Loucy (cell line): ENCODE data around the gene ACSBG1.

Source experiments
- H2AFZ ChIP-seq: fragments of 200-600 bp; sonication (generic); 2 replicates; pipeline ENCODE4 v1.6.0; 2016; ENCODE audit warnings: antibody characterized with exemption, mild to moderate bottlenecking, low read length, moderate library complexity
- H3F3A ChIP-seq: fragments of 200-600 bp; 2 replicates; pipeline ENCODE4 v1.6.0; 2016; ENCODE audit warnings: antibody characterized with exemption, low read depth, mild to moderate bottlenecking
- H3K27me3 ChIP-seq: fragments of 200-600 bp; sonication (generic); 2 replicates; pipeline ENCODE4 v1.6.1; 2014; ENCODE audit warnings: low read length, mild to moderate bottlenecking; ENCODE audit not compliant: insufficient read depth, poor library complexity, severe bottlenecking
- H3K36me3 ChIP-seq: fragments of 200-600 bp; sonication (generic); 2 replicates; pipeline ENCODE4 v1.6.1; 2016; ENCODE audit warnings: low read length; ENCODE audit not compliant: insufficient read depth
- H3K4me1 ChIP-seq: fragments of 200-600 bp; sonication (generic); 2 replicates; pipeline ENCODE4 v1.5.1; 2014; ENCODE audit warnings: low read length, mild to moderate bottlenecking; ENCODE audit not compliant: insufficient read depth, poor library complexity, severe bottlenecking
- H3K4me2 ChIP-seq: fragments of 200-600 bp; sonication (generic); 2 replicates; pipeline ENCODE4 v1.6.0; 2014; ENCODE audit warnings: antibody characterized with exemption, low read length, low read depth, mild to moderate bottlenecking; ENCODE audit not compliant: poor library complexity, severe bottlenecking
- H3K4me3 ChIP-seq: fragments of 200-600 bp; sonication (generic); 2 replicates; pipeline ENCODE4 v1.5.1; 2014; ENCODE audit warnings: low read length, mild to moderate bottlenecking, mixed read lengths; ENCODE audit not compliant: poor library complexity, severe bottlenecking
- H3K79me2 ChIP-seq: fragments of 200-600 bp; sonication (generic); 2 replicates; pipeline ENCODE4 v1.6.1; 2014; ENCODE audit warnings: low read length; ENCODE audit not compliant: insufficient read depth
- H3K9ac ChIP-seq: fragments of 200-600 bp; sonication (generic); 2 replicates; pipeline ENCODE4 v1.6.0; 2014; ENCODE audit warnings: mild to moderate bottlenecking, low read depth, low read length, moderate library complexity; ENCODE audit not compliant: poor library complexity, severe bottlenecking
- H3K9me2 ChIP-seq: fragments of 200-600 bp; sonication (generic); replicated peaks from 2 replicates; pipeline ENCODE4 v1.6.1; 2016; ENCODE audit warnings: low read depth, low read length, mixed read lengths
- H3K9me3 ChIP-seq: fragments of 200-600 bp; sonication (generic); 2 replicates; pipeline ENCODE4 v1.6.1; 2014; ENCODE audit warnings: mild to moderate bottlenecking, antibody characterized with exemption, low read length, low read depth; ENCODE audit not compliant: insufficient read depth
- H4K20me1 ChIP-seq: fragments of 200-600 bp; sonication (generic); 2 replicates; pipeline ENCODE4 v1.6.0; 2014; ENCODE audit warnings: antibody characterized with exemption, low read length, mild to moderate bottlenecking; ENCODE audit not compliant: insufficient read depth, poor library complexity, severe bottlenecking
- CTCF ChIP-seq: fragments of 200-600 bp; sonication (generic); conservative IDR thresholded peaks from 2 replicates; pipeline ENCODE4 v1.5.1; 2014; ENCODE audit warnings: mild to moderate bottlenecking, antibody characterized with exemption, low read length
- EZH2phosphoT487 ChIP-seq: fragments of 200-600 bp; IDR thresholded peaks from 2 replicates; pipeline ENCODE4 v1.6.1; 2018; ENCODE audit warnings: antibody characterized with exemption, mild to moderate bottlenecking, moderate library complexity, borderline replicate concordance

ACSBG1 gene

GRCh38 chr15:78216276-78217104, 17.9 kb downstream of the ACSBG1 start:
- Histone ChIP-seq H3K9me2 (no peaks in the 10 kb centered on the region), H3K4me1 (no peaks in the 10 kb centered on the region), H3K9me3 (no peaks in the 10 kb centered on the region), H3F3A (no peaks in the 10 kb centered on the region), H4K20me1 (no peaks in the 10 kb centered on the region), H3K79me2 (no peaks in the 10 kb centered on the region), H3K36me3 (no peaks in the 10 kb centered on the region), H3K4me2 (no peak overlapping the region), H3K27me3 (no peaks in the 10 kb centered on the region), H3K9ac (no peak overlapping the region), H2AFZ (no peak overlapping the region), H3K4me3 (no peak overlapping the region)
- TF ChIP-seq EZH2phosphoT487 = no peak
- TF ChIP-seq CTCF = no peak

GRCh38 chr15:78213956-78214355, 20.4 kb downstream of the ACSBG1 start:
- no peaks in the 10 kb centered on the region for H3K27me3 ChIP-seq
- H2AFZ ChIP-seq = no peak overlapping the region
- H3K4me2 ChIP-seq = no peak overlapping the region
- TF ChIP-seq EZH2phosphoT487 = no peak
- no peak for TF ChIP-seq CTCF
- no peaks in the 10 kb centered on the region for H3K9me2 ChIP-seq
- H3K36me3 ChIP-seq = no peaks in the 10 kb centered on the region
- H3K9ac ChIP-seq = no peak overlapping the region
- no peaks in the 10 kb centered on the region for H3K9me3 ChIP-seq
- H3K4me1 ChIP-seq = no peaks in the 10 kb centered on the region
- H3F3A ChIP-seq = no peaks in the 10 kb centered on the region
- no peaks in the 10 kb centered on the region for H3K79me2 ChIP-seq
- no peaks in the 10 kb centered on the region for H4K20me1 ChIP-seq
- H3K4me3 ChIP-seq = no peak overlapping the region

GRCh38 chr15:78213425-78213750, 21.0 kb downstream of the ACSBG1 start:
- Histone ChIP-seq H2AFZ (no peak overlapping the region), H3K27me3 (no peaks in the 10 kb centered on the region), H4K20me1 (no peaks in the 10 kb centered on the region), H3F3A (no peaks in the 10 kb centered on the region), H3K79me2 (no peaks in the 10 kb centered on the region), H3K4me2 (no peak overlapping the region), H3K9ac (no peak overlapping the region), H3K36me3 (no peaks in the 10 kb centered on the region), H3K9me3 (no peaks in the 10 kb centered on the region), H3K4me1 (no peaks in the 10 kb centered on the region), H3K9me2 (no peaks in the 10 kb centered on the region), H3K4me3 (no peak overlapping the region)
- TF ChIP-seq EZH2phosphoT487 = no peak
- no peak for TF ChIP-seq CTCF
